KMS-11 (cell line): ENCODE results near the gene KPNA4.
A peak's percentile ranks its signal among the peaks of the same experiment; 100 is the strongest.

Source experiments
- H2AFZ ChIP-seq: fragments of 200-600 bp; sonication (generic); 2 replicates; pipeline ENCODE4 v1.6.1; 2016; ENCODE audit warnings: antibody characterized with exemption, mixed run types, low read depth
- H3K27ac ChIP-seq: fragments of 200-600 bp; sonication (generic); 2 replicates; pipeline ENCODE4 v1.6.1; 2016; ENCODE audit warnings: mild to moderate bottlenecking, mixed run types
- H3K27me3 ChIP-seq: fragments of 200-600 bp; sonication (generic); 2 replicates; pipeline ENCODE4 v1.6.1; 2017; ENCODE audit warnings: mild to moderate bottlenecking, low read depth, mixed run types, moderate library complexity; ENCODE audit not compliant: insufficient read depth
- H3K36me3 ChIP-seq: fragments of 200-600 bp; sonication (generic); 2 replicates; pipeline ENCODE4 v1.6.1; 2017; ENCODE audit warnings: mild to moderate bottlenecking, mixed run types; ENCODE audit not compliant: insufficient read depth
- H3K4me1 ChIP-seq: fragments of 200-600 bp; sonication (generic); 2 replicates; pipeline ENCODE4 v1.6.1; 2016; ENCODE audit warnings: mild to moderate bottlenecking, low read depth, mixed run types; ENCODE audit not compliant: poor library complexity, severe bottlenecking
- H3K4me2 ChIP-seq: fragments of 200-600 bp; sonication (generic); 2 replicates; pipeline ENCODE4 v1.7.0; 2016; ENCODE audit warnings: mild to moderate bottlenecking, mixed run types
- H3K4me3 ChIP-seq: fragments of 200-600 bp; sonication (generic); IDR thresholded peaks from 2 replicates; pipeline ENCODE4 v1.6.1; 2017; ENCODE audit warnings: low read depth, low read length, mixed read lengths; ENCODE audit not compliant: insufficient read depth
- H3K79me2 ChIP-seq: fragments of 200-600 bp; sonication (generic); 2 replicates; pipeline ENCODE4 v1.6.1; 2016; ENCODE audit warnings: low read depth, mixed run types; ENCODE audit not compliant: insufficient read depth
- H3K9ac ChIP-seq: fragments of 200-600 bp; sonication (generic); 2 replicates; pipeline ENCODE4 v1.6.1; 2016; ENCODE audit warnings: mild to moderate bottlenecking, mixed run types
- H4K20me1 ChIP-seq: fragments of 200-600 bp; sonication (generic); 2 replicates; pipeline ENCODE4 v1.6.1; 2016; ENCODE audit warnings: mild to moderate bottlenecking, mixed run types; ENCODE audit not compliant: insufficient read depth
- CTCF ChIP-seq: fragments of 200-600 bp; sonication (generic); conservative IDR thresholded peaks from 2 replicates; pipeline ENCODE4 v1.6.1; 2017; ENCODE audit warnings: low read depth, mild to moderate bottlenecking, antibody characterized with exemption, low read length, moderate library complexity, mixed read lengths

Gene KPNA4

GRCh38 chr3:160564258-160564911 lies 986 bp downstream of the KPNA4 start:
- no peak for TF ChIP-seq CTCF
- Histone ChIP-seq H3K79me2 (peaks cover 65% of the 10 kb centered on the region), H3K4me2 (peak overlapping the region; percentile 91), H2AFZ (no peak overlapping the region), H3K4me3 (no peak overlapping the region), H3K9ac (peak overlapping the region; percentile 91; the same call in 1 of the 2 replicates), H3K27me3 (no peaks in the 10 kb centered on the region), H3K27ac (peak overlapping the region; percentile 41; the same call in 1 of the 2 replicates), H4K20me1 (peaks cover 18% of the 10 kb centered on the region), H3K4me1 (peaks cover 53% of the 10 kb centered on the region), H3K36me3 (no peaks in the 10 kb centered on the region)

- no peak overlapping the region for H2AFZ ChIP-seq
- H4K20me1 ChIP-seq, result peaks cover 18% of the 10 kb centered on the region
- H3K9ac ChIP-seq, result no peak overlapping the region
- peak overlapping the region; percentile 91; the same call in 1 of the 2 replicates for H3K4me2 ChIP-seq
- no peak overlapping the region for H3K4me3 ChIP-seq
- H3K79me2 ChIP-seq, result peaks cover 80% of the 10 kb centered on the region
- no peaks in the 10 kb centered on the region for H3K27me3 ChIP-seq
- no peak for TF ChIP-seq CTCF
- no peaks in the 10 kb centered on the region for H3K36me3 ChIP-seq
- no peak overlapping the region for H3K27ac ChIP-seq
- H3K4me1 ChIP-seq, result peaks cover 53% of the 10 kb centered on the region
Observed at GRCh38 chr3:160562952-160563351, 2.4 kb downstream of the KPNA4 start.

GRCh38 chr3:160557571-160557970 lies 7.8 kb downstream of the KPNA4 start:
- H4K20me1 ChIP-seq, result peaks cover 20% of the 10 kb centered on the region
- no peak for TF ChIP-seq CTCF
- no peaks in the 10 kb centered on the region for H3K27me3 ChIP-seq

GRCh38 chr3:160556141-160556540 lies 9.2 kb downstream of the KPNA4 start:
- Histone ChIP-seq H3K79me2 (peaks cover 89% of the 10 kb centered on the region), H2AFZ (no peak overlapping the region), H3K4me3 (no peak overlapping the region), H3K4me1 (peaks cover 15% of the 10 kb centered on the region), H3K36me3 (no peaks in the 10 kb centered on the region), H3K9ac (no peak overlapping the region), H3K27me3 (no peaks in the 10 kb centered on the region), H3K27ac (no peak overlapping the region), H3K4me2 (no peak overlapping the region), H4K20me1 (peaks cover 18% of the 10 kb centered on the region)
- TF ChIP-seq CTCF, result no peak

More at GRCh38 chr3:160557571-160557970, 7.8 kb downstream of the KPNA4 start:
- no peak overlapping the region for H2AFZ ChIP-seq
- peaks cover 94% of the 10 kb centered on the region for H3K79me2 ChIP-seq
- H3K4me3 ChIP-seq, result no peak overlapping the region
- H3K9ac ChIP-seq, result no peak overlapping the region
- H3K27ac ChIP-seq, result no peak overlapping the region
- H3K4me1 ChIP-seq, result peaks cover 30% of the 10 kb centered on the region
- H3K4me2 ChIP-seq, result no peak overlapping the region
- no peaks in the 10 kb centered on the region for H3K36me3 ChIP-seq
